ENCODE measurements around the gene ELFN2. TPM values are rescaled to one million over a fixed set of nuclear protein-coding genes. Genes with fewer than 3 reads are reported as not detected.
A peak's percentile ranks its signal among the peaks of the same experiment; 100 is the strongest.

ELFN2 gene
- total and polyA plus RNA-seq, 2 of the 13 experiments (the other 11 are each of a cell fraction or from before 2014, with no cell fraction given): 0.01 TPM; not detected in 1

DNA sequence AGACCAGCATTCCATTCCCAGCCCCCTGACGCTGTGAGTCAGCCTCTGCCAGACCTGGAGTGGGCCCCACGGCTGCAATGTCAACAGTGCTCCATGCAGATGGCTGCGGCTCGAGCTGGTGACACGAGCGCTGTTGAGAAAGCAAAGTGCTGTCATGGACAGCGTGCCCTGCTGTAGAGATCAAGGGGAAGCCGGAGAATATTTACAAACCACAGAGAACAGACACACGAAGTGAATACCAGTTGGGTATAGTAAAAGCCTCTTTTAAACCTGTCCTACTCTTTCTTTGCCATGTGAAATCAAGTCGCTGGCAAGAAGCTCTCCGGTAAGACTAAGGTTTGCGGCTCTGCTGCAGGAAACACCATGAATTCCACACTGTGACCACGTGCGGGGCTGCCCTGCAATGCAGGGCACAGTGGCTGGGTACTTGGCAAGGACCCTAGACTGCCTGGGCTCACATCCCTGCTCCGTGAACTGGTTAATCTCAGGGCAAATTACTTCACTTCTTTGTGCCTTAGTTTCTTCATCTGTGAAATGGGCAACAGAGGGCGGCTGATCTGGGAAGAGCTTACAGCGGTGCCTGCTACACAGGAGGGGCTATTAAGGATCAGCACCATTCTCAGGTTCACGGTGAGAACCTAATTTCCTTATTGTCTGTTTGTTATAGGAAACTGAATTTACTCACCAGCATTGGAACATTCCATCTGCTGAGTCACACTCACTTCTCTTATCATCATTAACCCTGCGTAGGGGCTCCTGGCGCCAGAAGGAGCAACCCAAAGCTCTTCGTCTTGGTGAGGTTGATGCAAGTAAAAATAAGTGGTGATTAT is 27.8 kb upstream of the ELFN2 start (continued):
- TF ChIP-seq ZSCAN21 (CRISPR knock-in tag; IDR thresholded peaks at IDR 0.05; ENCODE audit: borderline replicate concordance) (no peak; the same call in 1 of the 2 replicates), ZNF468 (CRISPR knock-in tag; IDR thresholded peaks at IDR 0.05) (0 out of 2 replicates have a peak, but pooled peaks have one; percentile 30), ZNF143 (CRISPR knock-in tag; IDR thresholded peaks at IDR 0.05) (no peak), KDM3A (CRISPR knock-in tag; IDR thresholded peaks at IDR 0.05; ENCODE audit: low read depth) (peak; percentile 47; the same call in 1 of the 2 replicates), ZNF747 (CRISPR knock-in tag; IDR thresholded peaks at IDR 0.05; ENCODE audit: borderline replicate concordance) (no peak; the same call in 1 of the 2 replicates), RXRA (CRISPR knock-in tag; IDR thresholded peaks at IDR 0.05) (peak; percentile 35; the same call in 1 of the 2 replicates), EP300 (IDR thresholded peaks at IDR 0.05; ENCODE audit: low read depth in 2 of 2, low read length in 2 of 2) (peak; percentile 56 to 75; a peak in 1 of 4 replicates), EP300 (CRISPR knock-in tag; IDR thresholded peaks at IDR 0.05; ENCODE audit: borderline replicate concordance) (peak; percentile 53; the same call in 1 of the 2 replicates), ZNF792 (CRISPR knock-in tag; IDR thresholded peaks at IDR 0.05) (peak; percentile 73; the same call in 1 of the 2 replicates), MLLT10 (CRISPR knock-in tag; IDR thresholded peaks at IDR 0.05) (no peak), ZNF629 (CRISPR knock-in tag; conservative IDR thresholded peaks at IDR 0.05) (peak; percentile 96), SMC3 (IDR thresholded peaks at IDR 0.05; ENCODE audit: low read length) (0 out of 2 replicates have a peak, but pooled peaks have one; percentile 10), ZNF367 (CRISPR knock-in tag; IDR thresholded peaks at IDR 0.05; ENCODE audit: borderline replicate concordance) (no peak)
- TF ChIP-seq, protein P1, sequence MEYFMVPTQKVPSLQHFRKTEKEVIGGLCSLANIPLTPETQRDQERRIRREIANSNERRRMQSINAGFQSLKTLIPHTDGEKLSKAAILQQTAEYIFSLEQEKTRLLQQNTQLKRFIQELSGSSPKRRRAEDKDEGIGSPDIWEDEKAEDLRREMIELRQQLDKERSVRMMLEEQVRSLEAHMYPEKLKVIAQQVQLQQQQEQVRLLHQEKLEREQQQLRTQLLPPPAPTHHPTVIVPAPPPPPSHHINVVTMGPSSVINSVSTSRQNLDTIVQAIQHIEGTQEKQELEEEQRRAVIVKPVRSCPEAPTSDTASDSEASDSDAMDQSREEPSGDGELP (IDR thresholded peaks at IDR 0.05; ENCODE audit: borderline replicate concordance, low read depth): peak; percentile 74; the same call in 1 of the 2 replicates
- TF ChIP-seq, protein P2, sequence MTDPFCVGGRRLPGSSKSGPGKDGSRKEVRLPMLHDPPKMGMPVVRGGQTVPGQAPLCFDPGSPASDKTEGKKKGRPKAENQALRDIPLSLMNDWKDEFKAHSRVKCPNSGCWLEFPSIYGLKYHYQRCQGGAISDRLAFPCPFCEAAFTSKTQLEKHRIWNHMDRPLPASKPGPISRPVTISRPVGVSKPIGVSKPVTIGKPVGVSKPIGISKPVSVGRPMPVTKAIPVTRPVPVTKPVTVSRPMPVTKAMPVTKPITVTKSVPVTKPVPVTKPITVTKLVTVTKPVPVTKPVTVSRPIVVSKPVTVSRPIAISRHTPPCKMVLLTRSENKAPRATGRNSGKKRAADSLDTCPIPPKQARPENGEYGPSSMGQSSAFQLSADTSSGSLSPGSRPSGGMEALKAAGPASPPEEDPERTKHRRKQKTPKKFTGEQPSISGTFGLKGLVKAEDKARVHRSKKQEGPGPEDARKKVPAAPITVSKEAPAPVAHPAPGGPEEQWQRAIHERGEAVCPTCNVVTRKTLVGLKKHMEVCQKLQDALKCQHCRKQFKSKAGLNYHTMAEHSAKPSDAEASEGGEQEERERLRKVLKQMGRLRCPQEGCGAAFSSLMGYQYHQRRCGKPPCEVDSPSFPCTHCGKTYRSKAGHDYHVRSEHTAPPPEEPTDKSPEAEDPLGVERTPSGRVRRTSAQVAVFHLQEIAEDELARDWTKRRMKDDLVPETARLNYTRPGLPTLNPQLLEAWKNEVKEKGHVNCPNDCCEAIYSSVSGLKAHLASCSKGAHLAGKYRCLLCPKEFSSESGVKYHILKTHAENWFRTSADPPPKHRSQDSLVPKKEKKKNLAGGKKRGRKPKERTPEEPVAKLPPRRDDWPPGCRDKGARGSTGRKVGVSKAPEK (CRISPR knock-in tag; IDR thresholded peaks at IDR 0.05; ENCODE audit: borderline replicate concordance): no peak
- TF ChIP-seq, protein P3, sequence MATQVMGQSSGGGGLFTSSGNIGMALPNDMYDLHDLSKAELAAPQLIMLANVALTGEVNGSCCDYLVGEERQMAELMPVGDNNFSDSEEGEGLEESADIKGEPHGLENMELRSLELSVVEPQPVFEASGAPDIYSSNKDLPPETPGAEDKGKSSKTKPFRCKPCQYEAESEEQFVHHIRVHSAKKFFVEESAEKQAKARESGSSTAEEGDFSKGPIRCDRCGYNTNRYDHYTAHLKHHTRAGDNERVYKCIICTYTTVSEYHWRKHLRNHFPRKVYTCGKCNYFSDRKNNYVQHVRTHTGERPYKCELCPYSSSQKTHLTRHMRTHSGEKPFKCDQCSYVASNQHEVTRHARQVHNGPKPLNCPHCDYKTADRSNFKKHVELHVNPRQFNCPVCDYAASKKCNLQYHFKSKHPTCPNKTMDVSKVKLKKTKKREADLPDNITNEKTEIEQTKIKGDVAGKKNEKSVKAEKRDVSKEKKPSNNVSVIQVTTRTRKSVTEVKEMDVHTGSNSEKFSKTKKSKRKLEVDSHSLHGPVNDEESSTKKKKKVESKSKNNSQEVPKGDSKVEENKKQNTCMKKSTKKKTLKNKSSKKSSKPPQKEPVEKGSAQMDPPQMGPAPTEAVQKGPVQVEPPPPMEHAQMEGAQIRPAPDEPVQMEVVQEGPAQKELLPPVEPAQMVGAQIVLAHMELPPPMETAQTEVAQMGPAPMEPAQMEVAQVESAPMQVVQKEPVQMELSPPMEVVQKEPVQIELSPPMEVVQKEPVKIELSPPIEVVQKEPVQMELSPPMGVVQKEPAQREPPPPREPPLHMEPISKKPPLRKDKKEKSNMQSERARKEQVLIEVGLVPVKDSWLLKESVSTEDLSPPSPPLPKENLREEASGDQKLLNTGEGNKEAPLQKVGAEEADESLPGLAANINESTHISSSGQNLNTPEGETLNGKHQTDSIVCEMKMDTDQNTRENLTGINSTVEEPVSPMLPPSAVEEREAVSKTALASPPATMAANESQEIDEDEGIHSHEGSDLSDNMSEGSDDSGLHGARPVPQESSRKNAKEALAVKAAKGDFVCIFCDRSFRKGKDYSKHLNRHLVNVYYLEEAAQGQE (IDR thresholded peaks at IDR 0.05; ENCODE audit: borderline replicate concordance in 1 of 2, low read depth in 1 of 2, low read length in 2 of 2): peak in 1 of 2 experiments; percentile 55; a peak in 1 of 4 replicates
- TF ChIP-seq, protein P4, sequence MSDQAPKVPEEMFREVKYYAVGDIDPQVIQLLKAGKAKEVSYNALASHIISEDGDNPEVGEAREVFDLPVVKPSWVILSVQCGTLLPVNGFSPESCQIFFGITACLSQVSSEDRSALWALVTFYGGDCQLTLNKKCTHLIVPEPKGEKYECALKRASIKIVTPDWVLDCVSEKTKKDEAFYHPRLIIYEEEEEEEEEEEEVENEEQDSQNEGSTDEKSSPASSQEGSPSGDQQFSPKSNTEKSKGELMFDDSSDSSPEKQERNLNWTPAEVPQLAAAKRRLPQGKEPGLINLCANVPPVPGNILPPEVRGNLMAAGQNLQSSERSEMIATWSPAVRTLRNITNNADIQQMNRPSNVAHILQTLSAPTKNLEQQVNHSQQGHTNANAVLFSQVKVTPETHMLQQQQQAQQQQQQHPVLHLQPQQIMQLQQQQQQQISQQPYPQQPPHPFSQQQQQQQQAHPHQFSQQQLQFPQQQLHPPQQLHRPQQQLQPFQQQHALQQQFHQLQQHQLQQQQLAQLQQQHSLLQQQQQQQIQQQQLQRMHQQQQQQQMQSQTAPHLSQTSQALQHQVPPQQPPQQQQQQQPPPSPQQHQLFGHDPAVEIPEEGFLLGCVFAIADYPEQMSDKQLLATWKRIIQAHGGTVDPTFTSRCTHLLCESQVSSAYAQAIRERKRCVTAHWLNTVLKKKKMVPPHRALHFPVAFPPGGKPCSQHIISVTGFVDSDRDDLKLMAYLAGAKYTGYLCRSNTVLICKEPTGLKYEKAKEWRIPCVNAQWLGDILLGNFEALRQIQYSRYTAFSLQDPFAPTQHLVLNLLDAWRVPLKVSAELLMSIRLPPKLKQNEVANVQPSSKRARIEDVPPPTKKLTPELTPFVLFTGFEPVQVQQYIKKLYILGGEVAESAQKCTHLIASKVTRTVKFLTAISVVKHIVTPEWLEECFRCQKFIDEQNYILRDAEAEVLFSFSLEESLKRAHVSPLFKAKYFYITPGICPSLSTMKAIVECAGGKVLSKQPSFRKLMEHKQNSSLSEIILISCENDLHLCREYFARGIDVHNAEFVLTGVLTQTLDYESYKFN (CRISPR knock-in tag; conservative IDR thresholded peaks at IDR 0.05): peak; percentile 82

All from HepG2 (cell line).